Left lung (tissue), 10 donors: ENCODE measurements around the gene TMEM256. TPM values are rescaled to one million over a fixed set of nuclear protein-coding genes. Genes with fewer than 3 reads are reported as not detected.

Source experiments
- ATAC-seq: fragments of 200-7000 bp; cut with Tn5 transposase; one replicate; pipeline ENCODE4 v1.9.1; 2020; ENCODE audit warnings: moderate library complexity
- DNase-seq, 4 donors: peaks; one replicate each; pipeline ENCODE4 v3.0.0-alpha.2; 2013 to 2020
- H3K27ac ChIP-seq, 2 donors: fragments of 200-600 bp; sonication (generic) in 1 of 2; one replicate each; pipeline versions ENCODE4 v1.5.0 to v1.8.0; 2020 to 2021
- H3K27me3 ChIP-seq, 2 donors: fragments of 200-600 bp; sonication (generic) in 1 of 2; one replicate each; pipeline versions ENCODE4 v1.5.0 to v1.8.0; 2020 to 2021
- H3K36me3 ChIP-seq, 2 donors: fragments of 200-600 bp; sonication (generic) in 1 of 2; one replicate each; pipeline versions ENCODE4 v1.5.0 to v1.8.0; 2020 to 2021
- H3K4me1 ChIP-seq, 2 donors: fragments of 200-600 bp; one replicate each; pipeline ENCODE4 v1.8.0; 2021
- H3K4me3 ChIP-seq, 2 donors: fragments of 200-600 bp; sonication (generic) in 1 of 2; one replicate each; pipeline versions ENCODE4 v1.5.0 to v1.8.0; 2020 to 2021; ENCODE audit warnings: mild to moderate bottlenecking in 1 of 2
- H3K9me3 ChIP-seq, 2 donors: fragments of 200-600 bp; sonication (generic) in 1 of 2; one replicate each; pipeline versions ENCODE4 v1.5.0 to v1.8.0; 2020 to 2021
- CTCF ChIP-seq, 2 donors: fragments of 200-600 bp; sonication (generic) in 1 of 2; IDR thresholded peaks; one replicate each; pipeline versions ENCODE4 v1.5.0 to v1.8.0; 2021; ENCODE audit warnings: antibody characterized with exemption in 2 of 2
- intact Hi-C, 2 donors: fragments of 100-400 bp; cut with DNase I; formaldehyde crosslinking; loops; one replicate each; pipeline versions ENCODE4 v1.11.2 to v1.14.2; 2022
- polyA plus RNA-seq, 6 donors: library from polyadenylated mRNA; unstranded; fragments of 120-200 nt; gene quantifications; one replicate each; pipeline ENCODE4 v1.2.1, GENCODE V29; 2013; ENCODE audit not compliant: insufficient read length in 6 of 6
- total RNA-seq, 2 donors: library from RNA; stranded (reverse); fragmentation: NEBNext Ultra II Directional; extraction: Animal tissue kit (Norgen Biotek cat#: 25700); gene quantifications; one replicate each; pipeline ENCODE4 v1.2.1, GENCODE V29; 2021
- donor health status: DM: no; HTN: yes; CAD: no.
- donor health status: DM: no; HTN: no; CAD: no.

TMEM256 gene
- total and polyA plus RNA-seq, 8 donors = 50.7 to 75.7 (median 71.5) TPM

- Histone ChIP-seq H3K4me3 (peak within 1 kb of the TSS; percentile 33 to 50), H3K36me3 (no peaks in the 10 kb centered on the region), H3K9me3 (no peaks in the 10 kb centered on the region), H3K27me3 (peaks cover 15 to 77% of the 10 kb centered on the region in 2 donors), H3K27ac (no peak within 1 kb of the TSS), H3K4me1 (peaks cover 12 to 27% of the 10 kb centered on the region in 2 donors)
- TF ChIP-seq CTCF (IDR thresholded peaks at IDR 0.05) = no peak
- intact Hi-C loops = no loop called here
- ATAC-seq (peak; percentile 96), DNase-seq (peak in 2 of 4 donors; percentile 81 to 96)
Observed at GRCh38 chr17:7444682-7445618, 41.1 kb upstream of the TMEM256 start, which contains the start of gene CHRNB1. TSS of gene CHRNB1 (plus strand) at chr17:7445061. CDS start at chr17:7445128, 67 bp downstream.

GRCh38 chr17:7443499-7444485 lies 39.9 kb upstream of the TMEM256 start:
- Histone ChIP-seq H3K36me3 (no peaks in the 10 kb centered on the region), H3K4me3 (no peak overlapping the region), H3K9me3 (no peaks in the 10 kb centered on the region), H3K27me3 (peaks cover 25 to 87% of the 10 kb centered on the region in 2 donors), H3K4me1 (peaks cover 17 to 38% of the 10 kb centered on the region in 2 donors), H3K27ac (no peak overlapping the region)
- TF ChIP-seq CTCF (IDR thresholded peaks at IDR 0.05) = no peak
- DNase-seq = no peak
- no peak for ATAC-seq
- intact Hi-C loops = no loop called here

- peaks cover 25 to 79% of the 10 kb centered on the region in 2 donors for H3K27me3 ChIP-seq
- peaks cover 23 to 55% of the 10 kb centered on the region in 2 donors for H3K4me1 ChIP-seq
- DNase-seq = no peak
- TF ChIP-seq CTCF (IDR thresholded peaks at IDR 0.05) = no peak
- no peaks in the 10 kb centered on the region for H3K36me3 ChIP-seq
- H3K27ac ChIP-seq = no peak overlapping the region
- H3K4me3 ChIP-seq = no peak overlapping the region
- intact Hi-C loops = no loop called here
- H3K9me3 ChIP-seq = no peaks in the 10 kb centered on the region
- ATAC-seq = no peak
Observed at GRCh38 chr17:7442142-7442541, 38.2 kb upstream of the TMEM256 start.

- H3K4me3 ChIP-seq = no peak overlapping the region
- no peaks in the 10 kb centered on the region for H3K36me3 ChIP-seq
- no peak for DNase-seq
- H3K27ac ChIP-seq = no peak overlapping the region
- no peak for TF ChIP-seq CTCF (IDR thresholded peaks at IDR 0.05)
- no peak for ATAC-seq
- intact Hi-C loops = no loop called here
- H3K27me3 ChIP-seq = peaks cover 17 to 70% of the 10 kb centered on the region in 2 donors
- no peaks in the 10 kb centered on the region for H3K9me3 ChIP-seq
- peaks cover 30 to 60% of the 10 kb centered on the region in 2 donors for H3K4me1 ChIP-seq
Observed at GRCh38 chr17:7441266-7441665, 37.4 kb upstream of the TMEM256 start.
